ENCODE data around the gene SCIN.

Gene SCIN

GRCh38 chr7:12569673-12570072 is 847 bp upstream of the SCIN start:
- DNase-seq (ENCODE audit: low spot score) = no peak

GRCh38 chr7:12570168-12570533 is 369 bp upstream of the SCIN start:
- no peak for DNase-seq (ENCODE audit: low spot score)

- no peak for DNase-seq (ENCODE audit: low spot score)
These were observed 1.2 kb downstream of the SCIN start for GRCh38 chr7:12571691-12572090.

GRCh38 chr7:12572941-12573575 is 2.5 kb downstream of the SCIN start:
- DNase-seq (ENCODE audit: low spot score) = no peak

GRCh38 chr7:12573885-12574284 is 3.4 kb downstream of the SCIN start:
- no peak for DNase-seq (ENCODE audit: low spot score)

- DNase-seq (ENCODE audit: low spot score) = no peak
These were observed 8.6 kb downstream of the SCIN start for GRCh38 chr7:12578930-12579640.

GRCh38 chr7:12581897-12582296 is 11.4 kb downstream of the SCIN start:
- DNase-seq (ENCODE audit: low spot score) = no peak

- no peak for DNase-seq (ENCODE audit: low spot score)
These were observed 11.8 kb downstream of the SCIN start for GRCh38 chr7:12582362-12582761.

GRCh38 chr7:12583176-12583575 is 12.7 kb downstream of the SCIN start:
- DNase-seq (ENCODE audit: low spot score) = no peak

- no peak for DNase-seq (ENCODE audit: low spot score)
These were observed 13.4 kb downstream of the SCIN start for GRCh38 chr7:12583922-12584321.

GRCh38 chr7:12584930-12585329 is 14.4 kb downstream of the SCIN start:
- no peak for DNase-seq (ENCODE audit: low spot score)

- DNase-seq (ENCODE audit: low spot score) = no peak
These were observed 15.8 kb downstream of the SCIN start for GRCh38 chr7:12586271-12586670.

GRCh38 chr7:12588259-12588904 is 17.9 kb downstream of the SCIN start:
- DNase-seq (ENCODE audit: low spot score) = no peak

GRCh38 chr7:12590559-12590958 is 20.0 kb downstream of the SCIN start:
- no peak for DNase-seq (ENCODE audit: low spot score)

GRCh38 chr7:12594122-12594897 is 23.8 kb downstream of the SCIN start:
- DNase-seq (ENCODE audit: low spot score) = no peak

GRCh38 chr7:12595148-12595547 is 24.6 kb downstream of the SCIN start:
- no peak for DNase-seq (ENCODE audit: low spot score)

GRCh38 chr7:12596225-12596790 is 25.8 kb downstream of the SCIN start:
- DNase-seq (ENCODE audit: low spot score) = no peak

- no peak for DNase-seq (ENCODE audit: low spot score)
These were observed 30.9 kb downstream of the SCIN start for GRCh38 chr7:12601302-12601869.

GRCh38 chr7:12607134-12607533 is 36.6 kb downstream of the SCIN start:
- DNase-seq (ENCODE audit: low spot score) = no peak

- no peak for DNase-seq (ENCODE audit: low spot score)
These were observed 39.0 kb downstream of the SCIN start for GRCh38 chr7:12609561-12609960.

- no peak for DNase-seq (ENCODE audit: low spot score)
These were observed 40.4 kb downstream of the SCIN start for GRCh38 chr7:12610899-12611298.

- no peak for DNase-seq (ENCODE audit: low spot score)
These were observed 42.1 kb downstream of the SCIN start for GRCh38 chr7:12612622-12613021.
